Measurements from ENCODE around the gene REST.

DNA sequence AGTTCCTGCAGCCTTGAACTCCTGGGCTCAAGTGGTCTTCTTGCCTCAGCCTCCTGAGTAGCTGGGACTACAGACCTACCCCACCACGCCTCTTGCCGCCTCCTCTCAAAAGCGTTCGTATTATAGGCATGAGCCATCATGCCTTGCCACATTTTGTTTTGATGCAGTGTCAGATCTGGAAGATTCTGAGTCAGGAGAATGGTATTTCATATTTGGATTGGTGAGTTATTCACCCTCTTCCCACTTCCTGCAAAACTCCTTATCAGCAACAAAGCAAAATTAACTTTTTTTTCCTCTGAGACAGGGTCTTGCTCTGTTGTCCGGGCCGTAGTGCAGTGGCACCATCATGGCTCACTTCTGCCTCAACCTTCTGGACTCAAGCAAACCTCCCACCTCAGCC lies 29.6 kb downstream of the REST start:
- TF ChIP-seq EZH2 (IDR thresholded peaks at IDR 0.05; ENCODE audit: low read length, missing control alignments), result no peak
- TF ChIP-seq, protein P1, sequence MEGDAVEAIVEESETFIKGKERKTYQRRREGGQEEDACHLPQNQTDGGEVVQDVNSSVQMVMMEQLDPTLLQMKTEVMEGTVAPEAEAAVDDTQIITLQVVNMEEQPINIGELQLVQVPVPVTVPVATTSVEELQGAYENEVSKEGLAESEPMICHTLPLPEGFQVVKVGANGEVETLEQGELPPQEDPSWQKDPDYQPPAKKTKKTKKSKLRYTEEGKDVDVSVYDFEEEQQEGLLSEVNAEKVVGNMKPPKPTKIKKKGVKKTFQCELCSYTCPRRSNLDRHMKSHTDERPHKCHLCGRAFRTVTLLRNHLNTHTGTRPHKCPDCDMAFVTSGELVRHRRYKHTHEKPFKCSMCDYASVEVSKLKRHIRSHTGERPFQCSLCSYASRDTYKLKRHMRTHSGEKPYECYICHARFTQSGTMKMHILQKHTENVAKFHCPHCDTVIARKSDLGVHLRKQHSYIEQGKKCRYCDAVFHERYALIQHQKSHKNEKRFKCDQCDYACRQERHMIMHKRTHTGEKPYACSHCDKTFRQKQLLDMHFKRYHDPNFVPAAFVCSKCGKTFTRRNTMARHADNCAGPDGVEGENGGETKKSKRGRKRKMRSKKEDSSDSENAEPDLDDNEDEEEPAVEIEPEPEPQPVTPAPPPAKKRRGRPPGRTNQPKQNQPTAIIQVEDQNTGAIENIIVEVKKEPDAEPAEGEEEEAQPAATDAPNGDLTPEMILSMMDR (conservative IDR thresholded peaks at IDR 0.05 in 1 of 2, IDR thresholded peaks at IDR 0.05 in 1 of 2; ENCODE audit: low read depth in 1 of 2, low read length in 2 of 2), result no peak

Data from fibroblast of lung (primary cell).